Endometrial microvascular endothelial cells (primary cell): ENCODE measurements around the gene SF1. TPM values are rescaled to one million over a fixed set of nuclear protein-coding genes. Genes with fewer than 3 reads are reported as not detected.

ENCODE experiments used
- in situ Hi-C: cut with HindIII; loops from 2 replicates; pipeline ENCODE4 v1.10.0; 2017; ENCODE audit warnings: low sequenced_read_pairs, low pct_unique_long_range_greater_than_20kb; ENCODE audit errors: inconsistent ontology term
- total RNA-seq: library from RNA; depleted of rRNA; stranded (reverse); fragments of >200 nt; gene quantifications from one replicate; pipeline ENCODE4 v1.2.3, GENCODE V29; 2015; ENCODE audit errors: inconsistent ontology term

Gene SF1
- total RNA-seq, 1 donor from 2014 or later, result 167 TPM

GRCh38 chr11:64720640-64721358, 57.5 kb downstream of the SF1 start:
- in situ Hi-C loops, result no loop called here

- in situ Hi-C loops, result no loop called here
These were observed 58.2 kb downstream of the SF1 start for GRCh38 chr11:64720167-64720566.

GRCh38 chr11:64719406-64719805, 58.9 kb downstream of the SF1 start:
- in situ Hi-C loops, result no loop called here

GRCh38 chr11:64718780-64719124, 59.6 kb downstream of the SF1 start:
- in situ Hi-C loops, result no loop called here

- in situ Hi-C loops, result no loop called here
These were observed 60.1 kb downstream of the SF1 start for GRCh38 chr11:64718084-64718779.

- in situ Hi-C loops, result no loop called here
These were observed 61.1 kb downstream of the SF1 start for GRCh38 chr11:64717268-64717578.

DNA sequence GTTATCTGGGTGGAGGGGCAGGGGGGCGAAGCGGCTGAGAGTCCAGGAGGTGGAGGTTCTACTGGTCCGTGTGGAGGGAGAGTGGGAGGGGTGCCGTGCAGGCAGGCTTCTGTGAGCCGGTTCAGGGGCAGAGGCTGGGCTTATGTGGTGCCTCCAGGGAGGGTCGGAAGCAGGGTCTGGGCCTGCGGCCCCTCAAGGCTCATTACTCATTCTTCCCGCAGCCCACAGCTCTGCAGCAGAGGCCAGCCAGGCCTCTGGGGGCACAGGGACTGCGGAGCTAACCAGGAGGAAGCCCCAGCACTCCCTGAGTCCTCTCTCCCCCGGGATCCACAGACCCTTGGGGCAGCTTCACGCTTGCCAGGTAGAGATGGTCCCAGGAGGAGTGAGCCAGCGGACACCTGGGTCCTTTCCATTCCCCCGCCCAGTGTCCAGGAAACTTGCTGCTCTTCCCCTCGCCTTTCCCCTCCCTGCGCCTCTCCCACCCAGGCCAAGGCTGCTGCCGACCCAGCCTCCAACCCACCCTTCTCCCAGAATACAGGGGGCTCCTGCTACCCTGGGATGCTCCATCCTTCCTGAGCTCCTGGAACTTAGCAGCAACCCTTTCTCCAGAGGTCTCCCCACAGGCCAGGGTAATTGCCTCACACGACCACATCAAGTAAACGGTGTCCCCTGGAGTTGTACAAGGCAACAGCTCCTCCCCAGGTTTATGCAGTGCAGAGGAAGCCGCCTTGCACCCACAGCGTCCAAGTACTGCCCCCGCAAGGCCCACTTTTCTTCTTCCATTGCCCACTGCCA, 61.7 kb downstream of the SF1 start:
- in situ Hi-C loops, result no loop called here

DNA sequence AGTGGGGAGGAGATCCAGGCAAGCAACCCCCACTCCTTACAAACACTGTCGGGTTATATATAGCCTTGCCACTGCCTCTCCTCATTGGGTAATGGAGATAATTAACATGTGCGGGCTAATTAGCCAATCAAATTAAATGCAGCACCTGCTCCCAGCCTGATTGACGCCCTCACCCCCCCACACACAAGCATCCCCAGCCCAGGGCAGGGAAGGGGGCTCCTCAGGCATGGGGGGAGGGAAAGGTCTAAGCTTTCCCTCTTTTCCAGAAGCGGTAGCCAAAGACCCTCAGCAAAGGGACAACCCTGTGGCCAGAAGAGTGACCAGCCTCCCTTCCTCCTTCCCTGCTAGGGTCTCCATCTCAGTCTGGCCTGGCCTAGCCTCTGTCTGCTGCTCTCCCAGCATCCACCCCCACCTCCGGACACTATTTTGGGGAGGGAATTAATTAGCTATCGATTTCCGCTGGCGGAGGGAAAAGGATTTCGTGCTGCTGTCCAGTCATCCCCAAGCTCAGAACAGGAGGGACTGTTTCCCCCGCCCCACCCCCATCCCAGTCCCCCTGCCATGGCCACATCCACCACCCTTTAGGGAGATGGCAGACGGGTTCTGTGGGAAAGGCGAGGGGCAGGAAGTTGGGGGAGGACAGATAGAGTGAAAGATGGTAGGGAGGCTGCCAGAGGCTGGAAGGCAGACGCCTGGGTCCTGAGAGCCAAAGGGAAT, 62.4 kb downstream of the SF1 start:
- in situ Hi-C loops, result no loop called here

GRCh38 chr11:64715110-64715509, 63.2 kb downstream of the SF1 start:
- in situ Hi-C loops, result no loop called here

DNA sequence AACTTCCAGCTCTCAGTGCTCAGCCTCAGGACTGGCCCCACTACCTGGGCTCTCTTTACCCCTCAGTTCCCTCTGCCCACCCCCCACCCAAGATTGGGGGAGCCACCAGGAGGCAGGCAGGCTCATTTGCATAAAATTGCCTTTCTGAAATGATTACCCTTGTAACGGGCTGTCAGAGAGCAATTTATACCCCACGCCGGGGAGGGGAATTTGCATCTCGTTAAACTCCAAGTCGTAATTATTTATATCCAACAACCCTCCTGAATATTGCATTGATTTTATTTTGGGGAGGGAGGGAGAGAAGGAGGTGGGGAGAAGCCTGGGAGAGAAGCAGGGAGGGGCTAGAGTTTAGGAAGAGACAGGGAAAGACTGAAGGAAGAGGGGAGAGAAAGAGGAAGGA, 63.7 kb downstream of the SF1 start:
- in situ Hi-C loops, result no loop called here

Other genes starting within 250 kb of the SF1 start
- not detected for gene SLC22A11, start 222.6 kb downstream of the SF1 start, total RNA-seq
- gene SLC22A12, start 187.3 kb downstream of the SF1 start, total RNA-seq, result not detected
- not detected for gene NRXN2, start 55.3 kb downstream of the SF1 start, total RNA-seq
- 1.3 TPM for gene RASGRP2, start 34.4 kb downstream of the SF1 start, total RNA-seq
- not detected for gene PYGM, start 18.6 kb downstream of the SF1 start, total RNA-seq
- 42.8 TPM for gene MAP4K2, start 24.7 kb upstream of the SF1 start, total RNA-seq
- 34.0 TPM for gene MEN1, start 32.0 kb upstream of the SF1 start, total RNA-seq
- 0.19 TPM for gene CDC42BPG, start 66.1 kb upstream of the SF1 start, total RNA-seq
- gene EHD1, start 100.1 kb upstream of the SF1 start, total RNA-seq, result 202 TPM
- gene ATG2A, start 138.7 kb upstream of the SF1 start, total RNA-seq, result 26.2 TPM
- gene PPP2R5B, start 146.1 kb upstream of the SF1 start, total RNA-seq, result 26.5 TPM
- gene GPHA2, start 157.4 kb upstream of the SF1 start, total RNA-seq, result not detected
- not detected for gene MAJIN, start 193.6 kb upstream of the SF1 start, total RNA-seq
- gene BATF2, start 218.4 kb upstream of the SF1 start, total RNA-seq, result 2.8 TPM
- gene ARL2, start 235.6 kb upstream of the SF1 start, total RNA-seq, result 92.0 TPM
- gene SNX15, start 248.9 kb upstream of the SF1 start, total RNA-seq, result 17.7 TPM